GM18861 (cell line): Measurements from ENCODE around the gene MARK2.

Source experiments
- ATAC-seq: cut with Tn5 transposase; IDR thresholded peaks from one replicate; pipeline ENCODE4 v1.9.1; 2021; ENCODE audit not compliant: unreplicated experiment

Gene MARK2

GRCh38 chr11:63907808-63908530 is 69.1 kb downstream of the MARK2 start:
- ATAC-seq: no peak

- no peak for ATAC-seq
Observed at GRCh38 chr11:63908631-63909401, 69.9 kb downstream of the MARK2 start.

- ATAC-seq: no peak
Observed at GRCh38 chr11:63909591-63910506, 70.9 kb downstream of the MARK2 start.

- no peak for ATAC-seq
Observed at GRCh38 chr11:63910675-63911074, 71.8 kb downstream of the MARK2 start.

- ATAC-seq: no peak
Observed at GRCh38 chr11:63911440-63911839, 72.5 kb downstream of the MARK2 start.

GRCh38 chr11:63911876-63912275 is 73.0 kb downstream of the MARK2 start:
- ATAC-seq: no peak

- no peak for ATAC-seq
Observed at GRCh38 chr11:63912678-63913077, 73.8 kb downstream of the MARK2 start.

- no peak for ATAC-seq
Observed at GRCh38 chr11:63913866-63914830, 75.2 kb downstream of the MARK2 start.

GRCh38 chr11:63914896-63915691 is 76.2 kb downstream of the MARK2 start:
- ATAC-seq: no peak

- no peak for ATAC-seq
Observed at GRCh38 chr11:63915961-63916836, 77.3 kb downstream of the MARK2 start.

GRCh38 chr11:63916837-63917691 is 78.2 kb downstream of the MARK2 start, which contains the start of gene RCOR2:
RCOR2 (minus strand) TSS chr11:63917164; CDS start chr11:63916456, 708 bp downstream.
- peak; percentile 43 for ATAC-seq

GRCh38 chr11:63917692-63918506 is 79.0 kb downstream of the MARK2 start:
- no peak for ATAC-seq

- no peak for ATAC-seq
Observed at GRCh38 chr11:63918507-63919191, 79.7 kb downstream of the MARK2 start.

- no peak for ATAC-seq
Observed at GRCh38 chr11:63919267-63920125, 80.6 kb downstream of the MARK2 start.
